Bone marrow (tissue), 2 donors: ENCODE results near the gene PUSL1.

Experiments used
- DNase-seq, 2 donors: peaks; one replicate each; lab custom pipeline; 2025; lab: John Stamatoyannopoulos, UW

Gene PUSL1

GRCh38 chr1:1307923-1308755, at the start of gene PUSL1, which contains the start of gene ACAP3:
PUSL1 (plus strand) TSS chr1:1308597; CDS start chr1:1308644, 47 bp downstream.
ACAP3 (minus strand) TSS chr1:1307930; CDS start chr1:1307815, 115 bp downstream.
- DNase-seq = peak; percentile 81 to 98

GRCh38 chr1:1259119-1259488, 49.3 kb upstream of the PUSL1 start:
- no peak for DNase-seq

- DNase-seq = no peak
Measured at GRCh38 chr1:1259540-1259939, 48.9 kb upstream of the PUSL1 start.

GRCh38 chr1:1259951-1260600, 48.3 kb upstream of the PUSL1 start:
- DNase-seq = no peak

GRCh38 chr1:1260843-1261560, 47.4 kb upstream of the PUSL1 start:
- no peak for DNase-seq

- no peak for DNase-seq
Measured at GRCh38 chr1:1262071-1262470, 46.3 kb upstream of the PUSL1 start.

- no peak for DNase-seq
Measured at GRCh38 chr1:1262758-1263157, 45.6 kb upstream of the PUSL1 start.

- DNase-seq = no peak
Measured at GRCh38 chr1:1264026-1264425, 44.4 kb upstream of the PUSL1 start.

GRCh38 chr1:1264868-1265272, 43.5 kb upstream of the PUSL1 start:
- no peak for DNase-seq

- no peak for DNase-seq
Measured at GRCh38 chr1:1267488-1268283, 40.7 kb upstream of the PUSL1 start.

GRCh38 chr1:1268284-1268682, 40.1 kb upstream of the PUSL1 start:
- no peak for DNase-seq

GRCh38 chr1:1270813-1271212, 37.6 kb upstream of the PUSL1 start:
- no peak for DNase-seq

GRCh38 chr1:1272341-1273208, 35.8 kb upstream of the PUSL1 start:
- no peak for DNase-seq

GRCh38 chr1:1273209-1273511, 35.2 kb upstream of the PUSL1 start:
- no peak for DNase-seq

GRCh38 chr1:1273512-1274298, 34.7 kb upstream of the PUSL1 start, which contains the start of gene UBE2J2:
UBE2J2 (minus strand) TSS chr1:1273854; CDS start chr1:1267992, 5,862 bp downstream.
- peak; percentile 68 to 78 for DNase-seq

- no peak for DNase-seq
Measured at GRCh38 chr1:1274299-1274930, 34.0 kb upstream of the PUSL1 start.

- DNase-seq = no peak
Measured at GRCh38 chr1:1274931-1275431, 33.4 kb upstream of the PUSL1 start.

GRCh38 chr1:1275836-1276235, 32.6 kb upstream of the PUSL1 start:
- DNase-seq = no peak

GRCh38 chr1:1278620-1279019, 29.8 kb upstream of the PUSL1 start:
- no peak for DNase-seq
